ENCODE results near the gene ZEB2. TPM values are rescaled to one million over a fixed set of nuclear protein-coding genes. Genes with fewer than 3 reads are reported as not detected.

The ZEB2 gene
- total RNA-seq, 1 experiment from 2014 or later: 1.2 TPM

DNA sequence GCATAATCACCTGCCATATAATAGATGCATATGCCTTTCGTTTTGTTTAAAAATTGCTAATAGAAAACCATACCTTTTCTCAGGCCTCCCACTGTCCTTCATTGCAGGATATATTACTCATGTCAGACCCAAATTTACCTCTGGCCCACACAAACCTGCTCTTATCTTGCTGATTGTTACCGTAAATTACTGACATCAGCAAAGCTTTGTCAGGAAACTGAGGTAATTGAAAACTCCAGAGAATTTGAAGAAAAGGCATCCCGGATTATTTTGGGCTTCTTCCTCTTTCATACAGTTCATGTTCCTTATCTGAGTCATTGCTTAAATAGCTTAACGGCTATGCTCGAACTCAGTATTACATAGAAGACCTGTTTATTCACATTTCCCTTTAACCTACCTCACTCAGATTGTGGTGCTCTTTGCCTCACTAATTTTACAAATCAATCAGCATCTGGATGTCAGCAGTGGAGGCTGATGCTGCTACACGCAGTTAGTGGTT, 145.7 kb downstream of the ZEB2 start:
- no peak overlapping the region for H3K27ac ChIP-seq (ENCODE audit: insufficient read length, low read depth, low read length)
- H2BK120ac ChIP-seq (ENCODE audit: low read depth, low read length, poor library complexity, severe bottlenecking): no peak overlapping the region
- no peak overlapping the region for H2AK5ac ChIP-seq (ENCODE audit: insufficient read length, low read length)
- Mint-ChIP-seq H3K4me3 (no peak overlapping the region), H3K27me3 (ENCODE audit: low read depth) (no peaks in the 10 kb centered on the region; the same call in 1 of the 2 replicates), H3K4me1 (peaks cover 7 to 15% of the 10 kb centered on the region in 2 experiments), H3K9me3 (no peaks in the 10 kb centered on the region), H3K27ac (no peak overlapping the region), H3K36me3 (ENCODE audit: insufficient read depth in 1 of 3, low read depth in 3 of 3) (no peaks in the 10 kb centered on the region)
- TF ChIP-seq, protein P1, sequence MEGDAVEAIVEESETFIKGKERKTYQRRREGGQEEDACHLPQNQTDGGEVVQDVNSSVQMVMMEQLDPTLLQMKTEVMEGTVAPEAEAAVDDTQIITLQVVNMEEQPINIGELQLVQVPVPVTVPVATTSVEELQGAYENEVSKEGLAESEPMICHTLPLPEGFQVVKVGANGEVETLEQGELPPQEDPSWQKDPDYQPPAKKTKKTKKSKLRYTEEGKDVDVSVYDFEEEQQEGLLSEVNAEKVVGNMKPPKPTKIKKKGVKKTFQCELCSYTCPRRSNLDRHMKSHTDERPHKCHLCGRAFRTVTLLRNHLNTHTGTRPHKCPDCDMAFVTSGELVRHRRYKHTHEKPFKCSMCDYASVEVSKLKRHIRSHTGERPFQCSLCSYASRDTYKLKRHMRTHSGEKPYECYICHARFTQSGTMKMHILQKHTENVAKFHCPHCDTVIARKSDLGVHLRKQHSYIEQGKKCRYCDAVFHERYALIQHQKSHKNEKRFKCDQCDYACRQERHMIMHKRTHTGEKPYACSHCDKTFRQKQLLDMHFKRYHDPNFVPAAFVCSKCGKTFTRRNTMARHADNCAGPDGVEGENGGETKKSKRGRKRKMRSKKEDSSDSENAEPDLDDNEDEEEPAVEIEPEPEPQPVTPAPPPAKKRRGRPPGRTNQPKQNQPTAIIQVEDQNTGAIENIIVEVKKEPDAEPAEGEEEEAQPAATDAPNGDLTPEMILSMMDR (conservative IDR thresholded peaks at IDR 0.05): no peak
- H3K4ac ChIP-seq (ENCODE audit: low read depth, low read length): no peak overlapping the region
- H3K79me2 ChIP-seq (ENCODE audit: insufficient read depth, low read length): no peaks in the 10 kb centered on the region
- no peak overlapping the region for H3K4me2 ChIP-seq (ENCODE audit: insufficient read depth, insufficient read length, low read length)
- no peak for DNase-seq
- no peak overlapping the region for H3K14ac ChIP-seq (ENCODE audit: insufficient read depth, low read length)
- no peaks in the 10 kb centered on the region for H3K9me3 ChIP-seq (ENCODE audit: control insufficient read depth, low read depth, low read length)
- no peaks in the 10 kb centered on the region for H3K27me3 ChIP-seq (ENCODE audit: insufficient read depth, low read length)
- H2AFZ ChIP-seq (ENCODE audit: low read length): no peak overlapping the region
- no peaks in the 10 kb centered on the region for H3K79me1 ChIP-seq (ENCODE audit: insufficient read depth, low read depth, low read length, poor library complexity, severe bottlenecking)
- no peak overlapping the region for H2BK15ac ChIP-seq (ENCODE audit: low read depth, low read length)
- no peak overlapping the region for H3K9ac ChIP-seq (ENCODE audit: extremely low read depth, insufficient read length, low read length)
- no peak overlapping the region for H4K91ac ChIP-seq (ENCODE audit: insufficient read length, low read depth, low read length)
- H3K23me2 ChIP-seq (ENCODE audit: insufficient read length, low read depth, low read length, poor library complexity, severe bottlenecking): no peaks in the 10 kb centered on the region
- H2BK12ac ChIP-seq (ENCODE audit: insufficient read length, low read depth, low read length): no peak overlapping the region
- H4K8ac ChIP-seq (replicated peaks; ENCODE audit: insufficient read length, low read depth, low read length): no peak overlapping the region
- H3K4me1 ChIP-seq (ENCODE audit: insufficient read depth, low read length): no peaks in the 10 kb centered on the region; the same call in 1 of the 2 replicates
- no peak overlapping the region for H2BK20ac ChIP-seq (ENCODE audit: low read depth, low read length, poor library complexity, severe bottlenecking)
- H3K23ac ChIP-seq (ENCODE audit: insufficient read length, low read depth, low read length): no peak overlapping the region
- no peak overlapping the region for H2BK5ac ChIP-seq (ENCODE audit: insufficient read length, low read length)
- no peaks in the 10 kb centered on the region for H4K20me1 ChIP-seq (ENCODE audit: control insufficient read depth, insufficient read depth, insufficient read length)
- no CpG with 5 or more reads among the region's 6 CpGs for WGBS (ENCODE audit: extremely low coverage, insufficient read length, low lambda C conversion rate)
- H3K18ac ChIP-seq (ENCODE audit: insufficient read length, low read depth, low read length): no peak overlapping the region
- H3T11ph ChIP-seq (ENCODE audit: low read length): no peak overlapping the region
- H4K5ac ChIP-seq (ENCODE audit: insufficient read length, low read depth, low read length): no peak overlapping the region
- no peak overlapping the region for H3K56ac ChIP-seq (ENCODE audit: insufficient read length, low read depth, low read length)

Measured in H9 (cell line).